Stimulated activated CD4-positive, alpha-beta T cell treated with anti-CD3 and anti-CD28 coated beads, Interleukin-1b, Interleukin-23, amount 100 ng/mL, for 48 hours (primary cell): Measurements from ENCODE around the gene PHLDB3.
"Not testable (repeated sequence)": the region's sequence is repeated elsewhere in the genome, so short reads cannot be mapped to it uniquely, and the experiment has no call there.

Source experiments
- DNase-seq: peaks from one replicate; pipeline ENCODE4 v3.0.0-alpha.2; 2020

Gene PHLDB3

DNA sequence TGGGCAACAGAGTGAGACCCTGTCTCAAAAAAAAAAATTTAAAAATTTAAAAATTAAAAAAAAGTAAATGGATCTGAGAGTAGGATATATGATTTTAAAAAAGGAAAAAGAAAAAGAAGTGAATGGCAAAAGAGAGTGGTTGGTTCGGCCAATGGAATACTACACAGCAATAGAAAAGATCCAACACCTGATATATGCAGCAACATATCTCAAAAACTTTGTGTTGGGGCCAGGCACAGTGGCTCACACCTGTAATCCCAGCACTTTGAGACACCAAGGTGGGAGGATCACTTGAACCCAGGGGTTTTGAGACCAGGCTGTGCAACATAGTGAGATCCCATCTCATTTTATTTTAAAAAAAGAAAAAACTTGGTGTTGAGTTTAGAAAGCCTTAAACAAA lies 37.8 kb downstream of the PHLDB3 start:
- no peak for DNase-seq

DNA sequence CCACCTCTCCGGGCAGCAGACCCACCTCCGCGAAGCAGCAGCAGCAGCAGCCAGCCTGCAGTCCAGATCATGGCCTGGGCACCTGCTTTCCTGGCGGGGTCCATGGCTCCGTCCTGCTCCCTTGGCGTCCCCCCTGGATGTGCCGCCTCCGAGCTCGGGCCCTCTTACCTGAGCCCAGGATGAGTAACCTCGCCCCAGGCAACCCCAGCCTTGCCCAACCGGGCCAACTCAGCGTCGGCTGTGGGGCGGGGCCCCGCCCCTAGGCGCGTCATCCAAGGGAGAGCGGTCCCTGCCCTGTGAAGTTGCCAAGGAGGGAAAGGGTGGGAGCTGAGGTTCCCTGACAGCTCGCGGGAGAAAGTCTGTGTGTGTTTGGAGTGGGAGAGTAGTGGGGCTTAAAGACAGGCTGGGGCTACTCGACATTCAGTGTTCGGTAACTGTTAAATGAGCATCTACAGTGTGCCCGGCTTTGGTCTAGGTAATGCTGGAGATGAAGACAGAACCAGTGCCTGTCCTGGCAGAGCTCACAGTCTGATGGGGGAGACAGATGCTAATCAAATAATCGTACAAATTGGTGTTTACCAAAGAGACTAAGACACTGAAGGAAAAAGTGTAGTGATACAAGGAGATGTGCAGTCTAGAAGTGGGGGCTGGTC lies 39.0 kb downstream of the PHLDB3 start, which contains the start of gene LYPD3:
LYPD3 (minus strand) TSS at position 141 of the 653 bp plus-strand sequence; CDS start at position 104, 37 bp downstream.
- DNase-seq = peak; percentile 14

- DNase-seq = no peak
Observed at GRCh38 chr19:43464134-43464775, 40.3 kb downstream of the PHLDB3 start.

DNA sequence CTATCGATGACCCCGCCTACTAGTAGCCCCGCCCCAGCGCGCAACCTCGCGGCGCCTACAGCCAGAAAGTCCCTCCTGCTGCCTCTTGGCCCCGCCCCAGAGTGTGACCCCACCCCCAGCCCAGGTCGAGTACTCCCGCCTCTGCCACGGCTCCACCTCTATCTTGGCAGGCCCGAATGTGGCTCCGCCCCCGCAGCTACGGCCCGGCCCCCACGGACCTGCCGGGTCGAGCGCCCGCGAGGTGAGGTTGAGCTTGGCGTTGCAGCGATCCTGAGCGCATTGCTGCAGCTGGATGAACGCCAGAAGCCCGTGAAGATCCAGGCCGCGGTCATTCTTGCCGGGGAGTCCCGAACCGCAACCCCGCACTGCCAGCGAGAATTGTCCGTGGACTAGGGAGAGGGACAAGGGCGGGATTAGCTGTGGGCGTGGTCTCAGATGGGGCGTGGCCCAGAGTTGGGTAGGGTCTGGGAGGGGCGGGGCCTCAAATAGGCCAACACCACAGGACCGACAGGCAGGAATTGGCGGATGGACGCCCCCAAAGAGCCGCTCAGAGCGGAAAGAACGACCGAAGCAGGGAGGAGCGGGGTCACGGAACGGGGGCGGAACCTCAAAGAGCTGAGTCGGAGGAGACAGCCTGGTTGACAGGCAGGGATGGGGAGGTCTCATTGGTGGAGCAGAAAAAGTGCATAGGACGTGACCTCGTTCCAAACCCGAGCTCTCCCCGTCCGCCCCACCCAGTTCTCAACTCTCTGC lies 41.0 kb downstream of the PHLDB3 start:
- peak; percentile 99 for DNase-seq

DNA sequence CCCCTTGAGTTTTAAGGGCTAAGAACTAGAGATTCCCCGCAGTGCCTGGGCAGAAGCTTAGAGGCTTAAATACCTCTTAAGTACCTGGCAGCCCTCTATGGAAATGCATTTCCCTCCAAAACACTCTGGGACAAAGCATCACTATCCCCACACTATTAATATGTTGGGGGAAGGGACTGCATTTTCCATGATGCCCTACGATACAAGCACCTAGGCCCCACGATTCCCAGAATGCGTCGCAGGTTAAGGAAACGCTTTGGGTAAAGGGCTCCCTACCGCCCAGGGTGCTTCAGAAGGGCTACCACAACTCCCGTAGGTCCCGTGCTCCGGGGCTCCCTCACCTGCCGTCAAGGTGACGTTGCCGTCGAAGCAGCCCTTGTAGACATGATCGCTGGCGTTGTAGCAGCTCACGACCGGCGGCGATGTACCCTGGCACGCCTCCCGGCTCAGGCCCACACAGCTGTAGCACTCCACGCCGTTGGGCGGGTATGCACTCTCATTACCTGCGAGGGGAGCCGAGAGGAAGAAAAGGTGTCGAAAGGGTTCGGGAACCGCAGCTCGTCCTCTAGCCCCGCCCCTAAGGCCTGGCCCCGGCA lies 41.7 kb downstream of the PHLDB3 start:
- no peak for DNase-seq

GRCh38 chr19:43462383-43462782 lies 42.2 kb downstream of the PHLDB3 start:
- DNase-seq = no peak

- no peak for DNase-seq
Observed at GRCh38 chr19:43461303-43461702, 43.2 kb downstream of the PHLDB3 start.

DNA sequence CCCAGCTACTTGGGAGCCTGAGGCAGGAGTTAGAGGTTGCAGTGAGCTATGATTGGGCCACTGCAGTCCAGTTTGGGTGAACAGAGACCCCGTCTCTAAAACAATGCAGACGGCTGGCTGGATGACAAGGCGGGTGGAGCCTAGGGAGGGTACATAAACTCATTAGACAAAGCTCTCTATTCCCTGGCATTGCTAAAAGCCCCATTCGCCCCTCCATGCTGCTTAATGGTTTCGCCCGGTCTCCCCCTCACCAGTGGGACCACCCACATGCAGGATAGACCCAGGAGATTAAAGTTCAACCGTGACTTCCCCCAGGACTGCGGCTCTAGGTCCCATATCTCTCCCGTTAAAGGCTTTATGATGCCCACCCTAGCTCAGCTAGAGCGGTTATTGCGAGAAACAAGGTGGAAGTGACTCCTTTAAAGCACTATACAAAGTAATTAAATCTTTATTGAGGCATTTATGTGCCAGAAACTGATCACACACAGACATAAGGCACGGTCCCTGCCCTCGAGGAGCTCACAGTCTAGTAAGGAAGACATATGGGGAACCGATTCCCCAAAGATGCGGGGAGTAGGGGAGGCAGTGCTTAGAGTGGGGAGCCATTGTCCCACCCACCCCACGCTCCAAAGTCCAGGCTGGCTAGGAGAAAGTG lies 44.1 kb downstream of the PHLDB3 start:
- DNase-seq = no peak

- no peak for DNase-seq
Observed at GRCh38 chr19:43457809-43458208, 46.7 kb downstream of the PHLDB3 start.

DNA sequence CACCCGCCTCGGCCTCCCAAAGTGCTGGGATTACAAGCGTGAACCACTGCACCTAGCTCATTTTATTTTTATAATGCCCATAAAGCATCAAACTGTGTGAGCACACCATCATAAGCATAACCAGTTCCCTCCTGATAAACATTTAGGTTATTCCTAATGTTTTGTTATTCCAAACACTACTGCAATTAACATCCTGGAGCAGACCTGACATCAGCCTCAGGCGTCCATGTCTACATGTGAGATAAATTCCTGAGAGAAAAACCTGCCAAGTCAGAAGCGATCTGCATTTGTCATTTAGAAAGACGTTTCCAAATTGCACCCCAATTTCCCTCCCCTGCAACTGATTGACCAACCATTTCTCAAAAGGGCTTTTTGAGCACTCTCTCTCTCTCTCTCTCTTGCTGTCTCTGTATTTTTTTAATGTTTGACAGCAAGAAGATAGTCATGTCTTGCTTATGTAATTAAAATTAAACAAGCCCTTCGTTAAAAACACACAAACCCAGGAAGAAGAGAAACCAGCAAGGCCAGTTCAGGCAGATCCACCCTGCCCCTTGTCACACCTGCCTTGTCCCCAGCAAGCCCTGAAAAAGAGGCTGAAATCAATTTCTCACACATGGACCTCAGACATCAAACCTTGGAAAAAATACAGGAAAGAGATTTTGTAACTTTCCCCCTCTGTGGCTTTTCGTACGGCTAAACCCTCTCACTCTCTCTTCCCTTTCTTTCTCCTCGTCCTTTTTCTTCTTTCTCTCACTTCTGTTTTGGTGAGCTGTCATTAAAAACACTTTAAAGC lies 49.0 kb downstream of the PHLDB3 start:
- no peak for DNase-seq

DNA sequence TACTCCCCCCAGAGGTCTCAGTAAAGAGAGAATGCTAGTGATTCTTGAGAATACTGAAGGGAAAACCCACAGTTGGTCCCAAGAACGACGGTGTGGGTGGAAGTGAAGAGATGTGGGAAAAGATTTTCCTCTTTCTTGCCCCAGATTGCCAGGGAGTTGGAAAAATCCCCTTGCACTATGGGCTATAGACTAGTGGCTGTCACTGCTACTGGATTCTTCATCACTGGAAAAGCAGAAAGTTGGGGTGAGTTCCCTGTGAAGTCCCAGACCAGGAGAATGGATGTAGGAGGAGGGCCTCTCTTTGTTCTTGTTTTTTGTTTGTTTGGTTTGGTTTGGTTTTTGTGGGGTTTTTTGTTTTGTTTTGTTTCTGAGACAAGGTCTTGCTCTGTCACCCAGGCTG lies 50.5 kb downstream of the PHLDB3 start:
- DNase-seq = no peak

GRCh38 chr19:43452582-43452981 lies 52.0 kb downstream of the PHLDB3 start:
- no peak for DNase-seq

DNA sequence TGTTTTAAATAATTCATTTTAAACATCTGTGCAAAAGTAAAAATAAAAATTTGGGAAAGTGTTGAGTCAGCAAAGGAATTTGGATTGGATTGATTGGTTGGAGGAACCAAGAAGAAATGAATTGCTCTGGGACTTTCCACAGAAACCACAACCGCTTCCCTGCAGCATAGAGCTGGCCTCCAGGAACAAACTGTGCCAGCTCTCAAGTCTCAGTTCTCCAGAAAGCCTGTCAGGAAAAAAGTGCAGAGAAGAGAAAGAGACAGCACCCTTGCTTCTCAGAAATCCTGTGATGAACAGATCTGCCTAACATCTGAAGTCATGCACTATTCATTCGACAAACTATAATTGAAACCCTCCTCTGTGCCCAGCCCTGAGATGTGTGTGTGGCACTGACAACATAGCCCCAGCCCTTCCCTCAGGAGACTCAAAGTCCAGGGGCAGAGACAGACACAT lies 54.0 kb downstream of the PHLDB3 start:
- DNase-seq = no peak

- DNase-seq = no peak
Observed at GRCh38 chr19:43447655-43448054, 56.9 kb downstream of the PHLDB3 start.

GRCh38 chr19:43446746-43447489 lies 57.6 kb downstream of the PHLDB3 start:
- peak; percentile 78 for DNase-seq

DNA sequence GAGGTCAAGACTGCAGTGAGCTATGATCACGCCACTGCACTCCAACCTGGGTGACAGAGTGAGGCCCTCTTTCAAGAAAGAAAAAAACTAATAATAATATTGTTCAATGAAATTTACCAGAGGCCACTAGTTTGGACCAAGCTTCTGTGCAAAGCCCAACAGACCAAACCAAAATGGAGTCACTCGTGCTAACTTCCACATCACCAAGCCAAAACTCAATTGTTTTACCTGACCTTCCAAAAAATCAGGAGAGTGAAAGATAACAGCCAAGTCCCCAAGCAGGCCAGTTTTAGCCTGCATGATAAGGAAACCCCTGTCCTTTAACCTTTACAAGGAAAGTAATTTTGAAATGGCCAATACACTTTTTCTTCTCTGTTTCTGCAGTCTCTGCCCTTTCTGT lies 59.1 kb downstream of the PHLDB3 start:
- no peak for DNase-seq

GRCh38 chr19:43444531-43445287 lies 59.8 kb downstream of the PHLDB3 start:
- no peak for DNase-seq

GRCh38 chr19:43444091-43444490 lies 60.5 kb downstream of the PHLDB3 start:
- DNase-seq = not testable (repeated sequence)

- DNase-seq = no peak
Observed at GRCh38 chr19:43441716-43442115, 62.8 kb downstream of the PHLDB3 start.

- no peak for DNase-seq
Observed at GRCh38 chr19:43439709-43440063, 64.9 kb downstream of the PHLDB3 start.
